HG03342 (cell line): ENCODE data around the gene TRIM71.
"Not testable (repeated sequence)": the region's sequence is repeated elsewhere in the genome, so short reads cannot be mapped to it uniquely, and the experiment has no call there.

Experiments
- ATAC-seq: cut with Tn5 transposase; IDR thresholded peaks from one replicate; pipeline ENCODE4 v1.9.1; 2021; ENCODE audit warnings: mild to moderate bottlenecking, moderate library complexity; ENCODE audit not compliant: unreplicated experiment

TRIM71 gene

GRCh38 chr3:32817558-32818228 lies at the start of gene TRIM71:
TSS of gene TRIM71 (plus strand) at chr3:32817997. CDS start at chr3:32818081, 84 bp downstream.
- no peak for ATAC-seq

GRCh38 chr3:32778389-32778788 lies 39.4 kb upstream of the TRIM71 start:
- no peak for ATAC-seq

- no peak for ATAC-seq
Observed at GRCh38 chr3:32780071-32780734, 37.6 kb upstream of the TRIM71 start.

- ATAC-seq = peak; percentile 29
Observed at GRCh38 chr3:32780735-32781210, 37.0 kb upstream of the TRIM71 start.

GRCh38 chr3:32781211-32781968 lies 36.4 kb upstream of the TRIM71 start:
- peak; percentile 96 for ATAC-seq

- not testable (repeated sequence) for ATAC-seq
Observed at GRCh38 chr3:32781969-32782270, 35.9 kb upstream of the TRIM71 start.

GRCh38 chr3:32782407-32782806 lies 35.4 kb upstream of the TRIM71 start:
- ATAC-seq = no peak

- ATAC-seq = no peak
Observed at GRCh38 chr3:32791833-32792232, 26.0 kb upstream of the TRIM71 start.

GRCh38 chr3:32794487-32795308 lies 23.1 kb upstream of the TRIM71 start:
- ATAC-seq = no peak

GRCh38 chr3:32796384-32796950 lies 21.3 kb upstream of the TRIM71 start:
- ATAC-seq = not testable (repeated sequence)

GRCh38 chr3:32797776-32798175 lies 20.0 kb upstream of the TRIM71 start:
- no peak for ATAC-seq

- not testable (repeated sequence) for ATAC-seq
Observed at GRCh38 chr3:32801440-32801839, 16.4 kb upstream of the TRIM71 start.

- ATAC-seq = no peak
Observed at GRCh38 chr3:32813180-32813579, 4.6 kb upstream of the TRIM71 start.

GRCh38 chr3:32814361-32814760 lies 3.4 kb upstream of the TRIM71 start:
- no peak for ATAC-seq

- ATAC-seq = no peak
Observed at GRCh38 chr3:32815841-32816438, 1.9 kb upstream of the TRIM71 start.

- no peak for ATAC-seq
Observed at GRCh38 chr3:32816439-32817256, 1.1 kb upstream of the TRIM71 start.

GRCh38 chr3:32817257-32817557 lies 590 bp upstream of the TRIM71 start:
- ATAC-seq = no peak

- no peak for ATAC-seq
Observed at GRCh38 chr3:32818229-32818969, 602 bp downstream of the TRIM71 start.

- ATAC-seq = no peak
Observed at GRCh38 chr3:32818970-32819511, 1.2 kb downstream of the TRIM71 start.
